ENCODE data around the gene CLDN7. TPM values are rescaled to one million over a fixed set of nuclear protein-coding genes. Genes with fewer than 3 reads are reported as not detected.

CLDN7 gene
- polyA plus RNA-seq, 4 donors, result 309 to 561 (median 332) TPM

GRCh38 chr17:7254511-7254910, 7.8 kb downstream of the CLDN7 start:
- Histone ChIP-seq H3K27me3 (ENCODE audit: control insufficient read depth in 3 of 3, insufficient read depth in 3 of 3, low read length in 3 of 3) (no peaks in the 10 kb centered on the region), H3K36me3 (ENCODE audit: control insufficient read depth in 3 of 3, insufficient read depth in 2 of 3, low read depth in 1 of 3, low read length in 3 of 3) (peaks cover 0 to 50% (median 3%) of the 10 kb centered on the region in 3 donors), H3K27ac (ENCODE audit: low read depth in 1 of 3, low read length in 2 of 3) (no peak overlapping the region), H3K4me1 (ENCODE audit: control insufficient read depth in 3 of 3, insufficient read depth in 2 of 3, low read depth in 1 of 3, low read length in 2 of 3) (peaks cover 6 to 51% (median 6%) of the 10 kb centered on the region in 3 donors), H3K4me3 (ENCODE audit: low read depth in 1 of 3, low read length in 3 of 3) (no peak overlapping the region), H3K9me3 (ENCODE audit: control insufficient read depth in 2 of 2, insufficient read depth in 1 of 2, low read depth in 1 of 2, low read length in 1 of 2) (no peaks in the 10 kb centered on the region)
- DNase-seq (no peak), FAIRE-seq (no peak)
- WGBS, 3 donors, result 72 to 88% (median 79%) methylated on average over 4 of the region's 4 CpGs

- peak overlapping the region; percentile 43 to 100 (median 94) for H3K27ac ChIP-seq (ENCODE audit: low read depth in 1 of 3, low read length in 2 of 3)
Observed at GRCh38 chr17:7253082-7253481, 9.2 kb downstream of the CLDN7 start.

GRCh38 chr17:7252176-7253043, 9.9 kb downstream of the CLDN7 start, which contains the start of gene ELP5:
TSS of gene ELP5 (plus strand) at chr17:7252215. CDS start at chr17:7252551, 336 bp downstream.
- H3K27me3 ChIP-seq (ENCODE audit: control insufficient read depth in 3 of 3, insufficient read depth in 3 of 3, low read length in 3 of 3), result no peaks in the 10 kb centered on the region
- 0 to 1% (median 0%) methylated on average over 54 to 55 of the region's 55 CpGs for WGBS, 3 donors
- no peaks in the 10 kb centered on the region for H3K9me3 ChIP-seq (ENCODE audit: control insufficient read depth in 2 of 2, insufficient read depth in 1 of 2, low read depth in 1 of 2, low read length in 1 of 2)
- H3K4me1 ChIP-seq (ENCODE audit: control insufficient read depth in 3 of 3, insufficient read depth in 2 of 3, low read depth in 1 of 3, low read length in 2 of 3), result peaks cover 10 to 42% (median 11%) of the 10 kb centered on the region in 3 donors
- FAIRE-seq (no peak), DNase-seq (peak; percentile 93 to 97)
- H3K27ac ChIP-seq (ENCODE audit: low read depth in 1 of 3, low read length in 2 of 3), result peak within 1 kb of the TSS; percentile 94 to 100 (median 100)
- peak within 1 kb of the TSS; percentile 79 to 95 (median 90) for H3K4me3 ChIP-seq (ENCODE audit: low read depth in 1 of 3, low read length in 3 of 3)
- H3K36me3 ChIP-seq (ENCODE audit: control insufficient read depth in 3 of 3, insufficient read depth in 2 of 3, low read depth in 1 of 3, low read length in 3 of 3), result peaks cover 0 to 42% (median 3%) of the 10 kb centered on the region in 3 donors

More at GRCh38 chr17:7253082-7253481, 9.2 kb downstream of the CLDN7 start:
- FAIRE-seq, result no peak
- Histone ChIP-seq H3K9me3 (ENCODE audit: control insufficient read depth in 2 of 2, insufficient read depth in 1 of 2, low read depth in 1 of 2, low read length in 1 of 2) (no peaks in the 10 kb centered on the region), H3K4me1 (ENCODE audit: control insufficient read depth in 3 of 3, insufficient read depth in 2 of 3, low read depth in 1 of 3, low read length in 2 of 3) (peaks cover 10 to 48% (median 11%) of the 10 kb centered on the region in 3 donors), H3K4me3 (ENCODE audit: low read depth in 1 of 3, low read length in 3 of 3) (peak overlapping the region in 2 of 3 donors; percentile 46 to 79), H3K36me3 (ENCODE audit: control insufficient read depth in 3 of 3, insufficient read depth in 2 of 3, low read depth in 1 of 3, low read length in 3 of 3) (peaks cover 0 to 49% (median 3%) of the 10 kb centered on the region in 3 donors), H3K27me3 (ENCODE audit: control insufficient read depth in 3 of 3, insufficient read depth in 3 of 3, low read length in 3 of 3) (no peaks in the 10 kb centered on the region)
- 18 to 58% (median 40%) methylated on average over 5 of the region's 5 CpGs for WGBS, 3 donors
- no peak for DNase-seq

GRCh38 chr17:7251661-7252175, 10.6 kb downstream of the CLDN7 start, which contains the start of gene CTDNEP1:
TSS of gene CTDNEP1 (minus strand) at chr17:7251734. CDS start at chr17:7251296, 438 bp downstream.
- 0 to 1% (median 1%) methylated on average over 18 to 41 of the region's 41 CpGs for WGBS, 3 donors
- Histone ChIP-seq H3K4me1 (ENCODE audit: control insufficient read depth in 3 of 3, insufficient read depth in 2 of 3, low read depth in 1 of 3, low read length in 2 of 3) (peaks cover 10 to 35% (median 11%) of the 10 kb centered on the region in 3 donors), H3K9me3 (ENCODE audit: control insufficient read depth in 2 of 2, insufficient read depth in 1 of 2, low read depth in 1 of 2, low read length in 1 of 2) (no peaks in the 10 kb centered on the region), H3K4me3 (ENCODE audit: low read depth in 1 of 3, low read length in 3 of 3) (peak within 1 kb of the TSS; percentile 79 to 95 (median 90)), H3K36me3 (ENCODE audit: control insufficient read depth in 3 of 3, insufficient read depth in 2 of 3, low read depth in 1 of 3, low read length in 3 of 3) (peaks cover 0 to 41% (median 2%) of the 10 kb centered on the region in 3 donors), H3K27me3 (ENCODE audit: control insufficient read depth in 3 of 3, insufficient read depth in 3 of 3, low read length in 3 of 3) (no peaks in the 10 kb centered on the region), H3K27ac (ENCODE audit: low read depth in 1 of 3, low read length in 2 of 3) (peak within 1 kb of the TSS; percentile 94 to 100 (median 100))
- no peak for FAIRE-seq
- peak; percentile 100 for DNase-seq

- WGBS, 3 donors, result 0 to 1% (median 0%) methylated on average over 40 to 55 of the region's 55 CpGs
- Histone ChIP-seq H3K36me3 (ENCODE audit: control insufficient read depth in 3 of 3, insufficient read depth in 2 of 3, low read depth in 1 of 3, low read length in 3 of 3) (peaks cover 0 to 41% (median 1%) of the 10 kb centered on the region in 3 donors), H3K4me3 (ENCODE audit: low read depth in 1 of 3, low read length in 3 of 3) (peak overlapping the region; percentile 79 to 95 (median 90)), H3K27me3 (ENCODE audit: control insufficient read depth in 3 of 3, insufficient read depth in 3 of 3, low read length in 3 of 3) (no peaks in the 10 kb centered on the region), H3K27ac (ENCODE audit: low read depth in 1 of 3, low read length in 2 of 3) (peak overlapping the region; percentile 86 to 100 (median 100)), H3K4me1 (ENCODE audit: control insufficient read depth in 3 of 3, insufficient read depth in 2 of 3, low read depth in 1 of 3, low read length in 2 of 3) (peaks cover 10 to 30% (median 11%) of the 10 kb centered on the region in 3 donors), H3K9me3 (ENCODE audit: control insufficient read depth in 2 of 2, insufficient read depth in 1 of 2, low read depth in 1 of 2, low read length in 1 of 2) (no peaks in the 10 kb centered on the region)
- peak in 1 of 2 donors; percentile 61 for DNase-seq
- FAIRE-seq, result no peak
Observed at GRCh38 chr17:7250695-7251627, 11.3 kb downstream of the CLDN7 start.

GRCh38 chr17:7249830-7250229, 12.4 kb downstream of the CLDN7 start:
- Histone ChIP-seq H3K4me1 (ENCODE audit: control insufficient read depth in 3 of 3, insufficient read depth in 2 of 3, low read depth in 1 of 3, low read length in 2 of 3) (peaks cover 10 to 29% (median 11%) of the 10 kb centered on the region in 3 donors), H3K36me3 (ENCODE audit: control insufficient read depth in 3 of 3, insufficient read depth in 2 of 3, low read depth in 1 of 3, low read length in 3 of 3) (peaks cover 0 to 41% (median 5%) of the 10 kb centered on the region in 3 donors), H3K27me3 (ENCODE audit: control insufficient read depth in 3 of 3, insufficient read depth in 3 of 3, low read length in 3 of 3) (no peaks in the 10 kb centered on the region), H3K4me3 (ENCODE audit: low read depth in 1 of 3, low read length in 3 of 3) (peak overlapping the region in 2 of 3 donors; percentile 79 to 90), H3K9me3 (ENCODE audit: control insufficient read depth in 2 of 2, insufficient read depth in 1 of 2, low read depth in 1 of 2, low read length in 1 of 2) (no peaks in the 10 kb centered on the region), H3K27ac (ENCODE audit: low read depth in 1 of 3, low read length in 2 of 3) (peak overlapping the region in 2 of 3 donors; percentile 30 to 100)
- 83 to 90% (median 87%) methylated on average over 7 of the region's 7 CpGs for WGBS, 3 donors
- FAIRE-seq, result no peak
- DNase-seq, result no peak

DNA sequence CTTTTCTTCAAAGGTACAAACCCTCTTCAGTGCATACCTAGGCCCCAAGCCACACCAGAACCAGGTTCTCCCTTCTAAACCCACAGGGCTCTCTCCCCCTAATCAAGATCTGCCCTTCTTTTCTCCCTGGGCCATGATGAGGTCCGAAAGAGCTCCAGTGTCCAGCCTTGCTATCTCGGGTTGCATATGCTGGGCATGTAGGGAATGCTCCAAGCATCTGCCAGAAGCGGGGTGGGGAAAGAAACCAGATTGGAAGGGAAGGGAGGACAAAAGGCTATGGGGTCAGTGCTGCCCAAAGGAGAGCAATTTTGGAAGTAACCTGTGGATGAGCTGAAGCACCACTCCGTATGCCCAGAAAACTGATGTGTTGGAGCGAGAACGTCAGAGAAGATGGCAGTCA, 13.1 kb downstream of the CLDN7 start:
- Histone ChIP-seq H3K36me3 (ENCODE audit: control insufficient read depth in 3 of 3, insufficient read depth in 2 of 3, low read depth in 1 of 3, low read length in 3 of 3) (peaks cover 0 to 42% (median 8%) of the 10 kb centered on the region in 3 donors), H3K27ac (ENCODE audit: low read depth in 1 of 3, low read length in 2 of 3) (no peak overlapping the region), H3K9me3 (ENCODE audit: control insufficient read depth in 2 of 2, insufficient read depth in 1 of 2, low read depth in 1 of 2, low read length in 1 of 2) (no peaks in the 10 kb centered on the region), H3K27me3 (ENCODE audit: control insufficient read depth in 3 of 3, insufficient read depth in 3 of 3, low read length in 3 of 3) (no peaks in the 10 kb centered on the region), H3K4me3 (ENCODE audit: low read depth in 1 of 3, low read length in 3 of 3) (no peak overlapping the region), H3K4me1 (ENCODE audit: control insufficient read depth in 3 of 3, insufficient read depth in 2 of 3, low read depth in 1 of 3, low read length in 2 of 3) (peaks cover 10 to 25% (median 11%) of the 10 kb centered on the region in 3 donors)
- DNase-seq (no peak), FAIRE-seq (no peak)
- WGBS, 3 donors, result 78 to 90% (median 84%) methylated on average over 6 of the region's 6 CpGs

All from small intestine (tissue), 7 donors.